Measurements from ENCODE around the gene PRXL2B.
A peak's percentile ranks its signal among the peaks of the same experiment; 100 is the strongest.

PRXL2B gene

GRCh38 chr1:2591233-2591580 is 4.6 kb downstream of the PRXL2B start:
- no peak for TF ChIP-seq CTCF (IDR thresholded peaks at IDR 0.05; ENCODE audit: insufficient read depth, low read length)
- TF ChIP-seq REST (IDR thresholded peaks at IDR 0.05; ENCODE audit: insufficient replicate concordance, low read depth) = no peak
- no peak for TF ChIP-seq SPI1 (IDR thresholded peaks at IDR 0.05; ENCODE audit: borderline replicate concordance, low read depth)
- no peak for TF ChIP-seq GABPA (IDR thresholded peaks at IDR 0.05; ENCODE audit: low read depth)
- Histone ChIP-seq H3K27me3 (ENCODE audit: insufficient read depth, poor library complexity, severe bottlenecking) (no peaks in the 10 kb centered on the region), H3K27ac (replicated peaks) (no peak overlapping the region), H3K4me3 (replicated peaks; ENCODE audit: insufficient read depth, low read length) (no peak overlapping the region)
- DNase-seq (ENCODE audit: low read depth in 1 of 2, low spot score in 1 of 2) = no peak

GRCh38 chr1:2591581-2592261 is 5.1 kb downstream of the PRXL2B start:
- TF ChIP-seq GABPA (IDR thresholded peaks at IDR 0.05; ENCODE audit: low read depth) (no peak), SPI1 (IDR thresholded peaks at IDR 0.05; ENCODE audit: borderline replicate concordance, low read depth) (no peak), CTCF (IDR thresholded peaks at IDR 0.05; ENCODE audit: insufficient read depth, low read length) (no peak)
- H3K27ac ChIP-seq (replicated peaks) = no peak overlapping the region
- no peak overlapping the region for H3K4me3 ChIP-seq (replicated peaks; ENCODE audit: insufficient read depth, low read length)
- DNase-seq (ENCODE audit: low read depth in 1 of 2, low spot score in 1 of 2) = no peak
- H3K27me3 ChIP-seq (ENCODE audit: insufficient read depth, poor library complexity, severe bottlenecking) = no peaks in the 10 kb centered on the region

GRCh38 chr1:2592672-2593071 is 6.1 kb downstream of the PRXL2B start:
- Histone ChIP-seq H3K27me3 (ENCODE audit: insufficient read depth, poor library complexity, severe bottlenecking) (no peaks in the 10 kb centered on the region), H3K27ac (replicated peaks) (no peak overlapping the region), H3K4me3 (replicated peaks; ENCODE audit: insufficient read depth, low read length) (no peak overlapping the region)
- peak in 1 of 2 experiments; percentile 24 for DNase-seq (ENCODE audit: low read depth in 1 of 2, low spot score in 1 of 2)
- TF ChIP-seq POLR2AphosphoS5 (IDR thresholded peaks at IDR 0.05; ENCODE audit: low read depth) = no peak
- no peak for TF ChIP-seq REST (IDR thresholded peaks at IDR 0.05; ENCODE audit: insufficient replicate concordance, low read depth)
- TF ChIP-seq SPI1 (IDR thresholded peaks at IDR 0.05; ENCODE audit: borderline replicate concordance, low read depth) = no peak
- TF ChIP-seq GABPA (IDR thresholded peaks at IDR 0.05; ENCODE audit: low read depth) = no peak
- TF ChIP-seq CTCF (IDR thresholded peaks at IDR 0.05; ENCODE audit: insufficient read depth, low read length) = no peak
